WTC11 (cell line): Measurements from ENCODE around the gene NMUR1.

ENCODE experiments used
- ATF1 ChIP-seq: sonication (generic); formaldehyde crosslinking; IDR thresholded peaks from 2 replicates; pipeline ENCODE4 v1.8.1; 2023; ENCODE audit warnings: mild to moderate bottlenecking, moderate library complexity, missing genetic modification reagents
- FOXJ3 ChIP-seq: sonication (generic); formaldehyde crosslinking; IDR thresholded peaks from 2 replicates; pipeline ENCODE4 v1.9.0; 2021; ENCODE audit warnings: missing genetic modification reagents, mild to moderate bottlenecking, borderline replicate concordance
- JAZF1 ChIP-seq: fragments of 250-450 bp; sonication (Bioruptor Pico); IDR thresholded peaks from 2 replicates; pipeline ENCODE4 v1.9.0; 2021; ENCODE audit warnings: moderate library complexity, mild to moderate bottlenecking, inconsistent platforms
- NR1H2 ChIP-seq: sonication (generic); formaldehyde crosslinking; IDR thresholded peaks from 2 replicates; pipeline ENCODE4 v1.9.0; 2021; ENCODE audit warnings: mild to moderate bottlenecking, moderate library complexity, missing genetic modification reagents
- ZNF138 ChIP-seq: sonication (generic); formaldehyde crosslinking; conservative IDR thresholded peaks from 2 replicates; pipeline ENCODE4 v1.8.1; 2022; ENCODE audit warnings: mild to moderate bottlenecking, moderate library complexity, missing genetic modification reagents
- ZNF396 ChIP-seq: fragments of 250-450 bp; sonication (Bioruptor Pico); IDR thresholded peaks from 2 replicates; pipeline ENCODE4 v1.8.0; 2021; ENCODE audit warnings: mild to moderate bottlenecking, moderate library complexity, borderline replicate concordance
- TF ChIP-seq, protein P1 (sequence below): fragments of 200-600 bp; IDR thresholded peaks from 2 replicates; pipeline ENCODE4 v1.8.0; 2022; ENCODE audit warnings: antibody characterized with exemption
- TF ChIP-seq, protein P2 (sequence below): fragments of 250-450 bp; sonication (Bioruptor Pico); conservative IDR thresholded peaks from 2 replicates; pipeline ENCODE4 v1.9.0; 2021; ENCODE audit warnings: mild to moderate bottlenecking
- TF ChIP-seq, protein P3 (sequence below): sonication (generic); formaldehyde crosslinking; IDR thresholded peaks from 2 replicates; pipeline ENCODE4 v1.8.0; 2022; ENCODE audit warnings: mild to moderate bottlenecking, missing genetic modification reagents
- TF ChIP-seq, protein P4 (sequence below): sonication (generic); formaldehyde crosslinking; IDR thresholded peaks from 2 replicates; pipeline ENCODE4 v1.8.1; 2022; ENCODE audit warnings: mild to moderate bottlenecking, moderate library complexity, missing genetic modification reagents

DNA sequence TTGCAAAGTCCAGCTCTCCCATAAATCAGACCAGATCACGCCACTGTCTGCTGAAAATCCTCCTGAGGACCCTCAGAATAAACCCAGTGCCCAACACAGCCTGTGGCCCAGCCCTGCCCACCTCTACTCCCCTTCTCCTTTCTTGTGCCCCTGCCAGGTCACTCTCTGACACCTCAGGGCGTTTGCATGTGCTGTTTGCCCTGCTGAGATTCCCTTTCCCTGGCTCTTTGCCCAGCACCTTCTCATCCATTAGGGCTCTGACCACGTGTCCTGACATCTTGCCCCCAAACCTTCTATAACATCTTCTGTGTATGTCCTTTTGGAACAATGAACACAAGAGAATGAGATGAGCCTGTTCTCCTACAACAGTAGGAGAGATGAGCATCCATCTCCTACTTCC, 18.5 kb upstream of the NMUR1 start:
- TF ChIP-seq, protein P1, sequence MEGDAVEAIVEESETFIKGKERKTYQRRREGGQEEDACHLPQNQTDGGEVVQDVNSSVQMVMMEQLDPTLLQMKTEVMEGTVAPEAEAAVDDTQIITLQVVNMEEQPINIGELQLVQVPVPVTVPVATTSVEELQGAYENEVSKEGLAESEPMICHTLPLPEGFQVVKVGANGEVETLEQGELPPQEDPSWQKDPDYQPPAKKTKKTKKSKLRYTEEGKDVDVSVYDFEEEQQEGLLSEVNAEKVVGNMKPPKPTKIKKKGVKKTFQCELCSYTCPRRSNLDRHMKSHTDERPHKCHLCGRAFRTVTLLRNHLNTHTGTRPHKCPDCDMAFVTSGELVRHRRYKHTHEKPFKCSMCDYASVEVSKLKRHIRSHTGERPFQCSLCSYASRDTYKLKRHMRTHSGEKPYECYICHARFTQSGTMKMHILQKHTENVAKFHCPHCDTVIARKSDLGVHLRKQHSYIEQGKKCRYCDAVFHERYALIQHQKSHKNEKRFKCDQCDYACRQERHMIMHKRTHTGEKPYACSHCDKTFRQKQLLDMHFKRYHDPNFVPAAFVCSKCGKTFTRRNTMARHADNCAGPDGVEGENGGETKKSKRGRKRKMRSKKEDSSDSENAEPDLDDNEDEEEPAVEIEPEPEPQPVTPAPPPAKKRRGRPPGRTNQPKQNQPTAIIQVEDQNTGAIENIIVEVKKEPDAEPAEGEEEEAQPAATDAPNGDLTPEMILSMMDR, result no peak
- TF ChIP-seq FOXJ3 (CRISPR knock-in tag) (no peak), ZNF138 (CRISPR knock-in tag) (no peak), NR1H2 (CRISPR knock-in tag) (no peak), ZNF396 (CRISPR knock-in tag) (no peak), ATF1 (CRISPR knock-in tag) (no peak), JAZF1 (CRISPR knock-in tag) (no peak)
- TF ChIP-seq, protein P2, sequence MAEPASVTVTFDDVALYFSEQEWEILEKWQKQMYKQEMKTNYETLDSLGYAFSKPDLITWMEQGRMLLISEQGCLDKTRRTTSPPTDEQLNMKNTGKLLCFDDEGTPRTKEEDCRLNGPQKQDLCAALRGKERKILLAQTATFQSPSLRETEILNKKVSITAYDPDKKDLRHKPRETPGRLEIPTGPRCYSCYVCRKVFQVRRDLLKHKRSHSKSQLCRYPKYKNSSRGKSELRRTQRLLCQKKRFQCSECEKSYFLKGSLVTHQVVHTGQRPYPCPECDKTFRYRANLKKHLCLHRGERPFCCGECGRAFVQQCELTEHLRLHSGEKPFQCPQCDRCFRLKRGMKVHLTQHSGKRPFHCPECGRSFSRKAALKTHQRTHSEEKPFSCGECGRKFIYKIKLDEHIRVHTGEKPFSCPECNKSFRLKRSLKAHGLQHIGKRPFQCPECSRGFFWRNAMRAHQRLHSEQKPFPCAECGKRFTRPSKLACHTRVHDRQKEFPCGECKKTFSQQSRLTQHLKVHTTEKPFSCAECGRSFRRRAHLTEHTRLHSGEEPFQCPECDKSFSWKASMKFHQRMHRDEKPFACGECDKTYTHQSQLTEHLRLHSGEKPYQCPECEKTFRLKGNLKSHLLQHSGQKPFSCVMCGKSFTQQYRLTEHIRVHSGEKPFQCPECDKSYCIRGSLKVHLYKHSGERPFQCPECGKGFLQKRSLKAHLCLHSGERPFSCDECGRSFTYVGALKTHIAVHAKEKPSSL (CRISPR knock-in tag), result no peak
- TF ChIP-seq, protein P3, sequence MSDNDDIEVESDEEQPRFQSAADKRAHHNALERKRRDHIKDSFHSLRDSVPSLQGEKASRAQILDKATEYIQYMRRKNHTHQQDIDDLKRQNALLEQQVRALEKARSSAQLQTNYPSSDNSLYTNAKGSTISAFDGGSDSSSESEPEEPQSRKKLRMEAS (CRISPR knock-in tag), result no peak
- TF ChIP-seq, protein P4, sequence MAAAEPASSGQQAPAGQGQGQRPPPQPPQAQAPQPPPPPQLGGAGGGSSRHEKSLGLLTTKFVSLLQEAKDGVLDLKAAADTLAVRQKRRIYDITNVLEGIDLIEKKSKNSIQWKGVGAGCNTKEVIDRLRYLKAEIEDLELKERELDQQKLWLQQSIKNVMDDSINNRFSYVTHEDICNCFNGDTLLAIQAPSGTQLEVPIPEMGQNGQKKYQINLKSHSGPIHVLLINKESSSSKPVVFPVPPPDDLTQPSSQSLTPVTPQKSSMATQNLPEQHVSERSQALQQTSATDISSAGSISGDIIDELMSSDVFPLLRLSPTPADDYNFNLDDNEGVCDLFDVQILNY (CRISPR knock-in tag), result no peak
